Liver (tissue), 9 donors: ENCODE measurements around the gene SLC9C1. TPM values are rescaled to one million over a fixed set of nuclear protein-coding genes. Genes with fewer than 3 reads are reported as not detected.

Source experiments
- DNase-seq: peaks from one replicate; pipeline ENCODE4 v3.0.0-alpha.2; 2017; ENCODE audit warnings: low spot score
- H3K27ac ChIP-seq, 2 donors: one replicate each; pipeline ENCODE4 v1.7.0; 2013; ENCODE audit warnings: inconsistent platforms in 2 of 2, low read length in 2 of 2, control low read depth in 1 of 2, low read depth in 1 of 2, mild to moderate bottlenecking in 1 of 2
- H3K27me3 ChIP-seq, 4 donors: one replicate each; pipeline versions ENCODE4 v1.6.1 to v1.7.0; 2013; ENCODE audit warnings: low read length in 3 of 4, inconsistent platforms in 1 of 4, mild to moderate bottlenecking in 1 of 4, moderate library complexity in 1 of 4; ENCODE audit not compliant: control insufficient read depth in 4 of 4, insufficient read depth in 4 of 4
- H3K36me3 ChIP-seq, 4 donors: one replicate each; pipeline versions ENCODE4 v1.6.1 to v1.7.0; 2013; ENCODE audit warnings: low read length in 3 of 4, mild to moderate bottlenecking in 3 of 4, low read depth in 1 of 4, moderate library complexity in 1 of 4; ENCODE audit not compliant: control insufficient read depth in 4 of 4, insufficient read depth in 3 of 4
- H3K4me1 ChIP-seq, 4 donors: one replicate each; pipeline versions ENCODE4 v1.6.1 to v1.7.0; 2013; ENCODE audit warnings: low read length in 3 of 4, mild to moderate bottlenecking in 3 of 4, moderate library complexity in 1 of 4; ENCODE audit not compliant: control insufficient read depth in 4 of 4, insufficient read depth in 4 of 4
- H3K4me3 ChIP-seq, 3 donors: one replicate each; pipeline versions ENCODE4 v1.6.1 to v1.7.0; 2013; ENCODE audit warnings: low read length in 3 of 3, control low read depth in 1 of 3, low read depth in 1 of 3, mild to moderate bottlenecking in 1 of 3
- H3K9ac ChIP-seq, 2 donors: one replicate each; pipeline ENCODE4 v1.7.0; 2013; ENCODE audit warnings: low read length in 2 of 2, mild to moderate bottlenecking in 2 of 2, moderate library complexity in 2 of 2, control low read depth in 1 of 2, low read depth in 1 of 2
- H3K9me3 ChIP-seq, 4 donors: one replicate each; pipeline versions ENCODE4 v1.6.1 to v1.7.0; 2013; ENCODE audit warnings: low read length in 3 of 4; ENCODE audit not compliant: control insufficient read depth in 4 of 4
- ATF3 ChIP-seq: IDR thresholded peaks from 2 replicates; pipeline ENCODE4 v1.6.1; 2016; ENCODE audit warnings: antibody characterized with exemption
- EGR1 ChIP-seq, 2 donors: IDR thresholded peaks; 2 replicates each; pipeline ENCODE4 v1.6.1; 2016 to 2018; ENCODE audit warnings: antibody characterized with exemption in 2 of 2, low read depth in 2 of 2
- HNF4A ChIP-seq, 2 donors: conservative IDR thresholded peaks; 2 replicates each; pipeline ENCODE4 v1.6.1; 2016; ENCODE audit warnings: antibody characterized with exemption in 2 of 2, mild to moderate bottlenecking in 2 of 2
- HNF4G ChIP-seq: IDR thresholded peaks from 2 replicates; pipeline ENCODE4 v1.6.1; 2016; ENCODE audit warnings: antibody characterized with exemption
- MAX ChIP-seq: IDR thresholded peaks from 2 replicates; pipeline ENCODE4 v1.6.1; 2016; ENCODE audit warnings: antibody characterized with exemption
- NR2F2 ChIP-seq: IDR thresholded peaks from 2 replicates; pipeline ENCODE4 v1.6.1; 2016; ENCODE audit warnings: antibody characterized with exemption
- REST ChIP-seq: IDR thresholded peaks from 2 replicates; pipeline ENCODE4 v1.6.1; 2016; ENCODE audit warnings: antibody characterized with exemption, mild to moderate bottlenecking
- RXRA ChIP-seq, 2 donors: IDR thresholded peaks; 2 replicates each; pipeline ENCODE4 v1.6.1; 2017 to 2018; ENCODE audit warnings: antibody characterized with exemption in 2 of 2, mild to moderate bottlenecking in 1 of 2
- SP1 ChIP-seq: IDR thresholded peaks from 2 replicates; pipeline ENCODE4 v1.6.1; 2018; ENCODE audit warnings: antibody characterized with exemption, mild to moderate bottlenecking
- TAF1 ChIP-seq: conservative IDR thresholded peaks from 2 replicates; pipeline ENCODE4 v1.6.1; 2016; ENCODE audit warnings: antibody characterized with exemption, mild to moderate bottlenecking
- YY1 ChIP-seq: IDR thresholded peaks from 2 replicates; pipeline ENCODE4 v1.6.1; 2016; ENCODE audit warnings: antibody characterized with exemption, mild to moderate bottlenecking
- ZBTB33 ChIP-seq: IDR thresholded peaks from 2 replicates; pipeline ENCODE4 v1.6.1; 2016; ENCODE audit warnings: antibody characterized with exemption
- WGBS: extraction: QIAGEN DNeasy Blood & Tissue Kit; methylation state at CpG from one replicate; pipeline ENCODE4 v1.1.7; 2013; 5-methylcytosine and 5-hydroxymethylcytosine counted together
- polyA plus RNA-seq, 2 donors: library from polyadenylated mRNA; stranded (reverse) in 1 of 2; unstranded in 1 of 2; fragments of 200-250 nt in 1 of 2; fragments of >200 nt in 1 of 2; fragmentation: Nextera tagmentation in 1 of 2; extraction: Ambion mirVana in 1 of 2; gene quantifications; one replicate each; pipeline versions ENCODE4 v1.2.1 to v1.2.3, GENCODE V29; 2013 to 2015
- total RNA-seq, 2 donors: library from RNA; depleted of rRNA; stranded (reverse); fragments of >200 nt; gene quantifications; one replicate each; pipeline ENCODE4 v1.2.3, GENCODE V29; 2014
- TF ChIP-seq, protein P1 (sequence below): fragments of 150-350 bp; IDR thresholded peaks from 2 replicates; pipeline ENCODE4 v1.5.1; 2017; ENCODE audit warnings: improper control_type of control experiment, low read depth, low read length; ENCODE audit not compliant: missing input control
- donor health status: healthy.
- donor health status: healthy.
- donor health status: healthy.
- donor health status: healthy.
- donor health status: healthy.

SLC9C1 gene
- total and polyA plus RNA-seq, 4 donors, result 0.28 TPM; not detected in 3

DNA sequence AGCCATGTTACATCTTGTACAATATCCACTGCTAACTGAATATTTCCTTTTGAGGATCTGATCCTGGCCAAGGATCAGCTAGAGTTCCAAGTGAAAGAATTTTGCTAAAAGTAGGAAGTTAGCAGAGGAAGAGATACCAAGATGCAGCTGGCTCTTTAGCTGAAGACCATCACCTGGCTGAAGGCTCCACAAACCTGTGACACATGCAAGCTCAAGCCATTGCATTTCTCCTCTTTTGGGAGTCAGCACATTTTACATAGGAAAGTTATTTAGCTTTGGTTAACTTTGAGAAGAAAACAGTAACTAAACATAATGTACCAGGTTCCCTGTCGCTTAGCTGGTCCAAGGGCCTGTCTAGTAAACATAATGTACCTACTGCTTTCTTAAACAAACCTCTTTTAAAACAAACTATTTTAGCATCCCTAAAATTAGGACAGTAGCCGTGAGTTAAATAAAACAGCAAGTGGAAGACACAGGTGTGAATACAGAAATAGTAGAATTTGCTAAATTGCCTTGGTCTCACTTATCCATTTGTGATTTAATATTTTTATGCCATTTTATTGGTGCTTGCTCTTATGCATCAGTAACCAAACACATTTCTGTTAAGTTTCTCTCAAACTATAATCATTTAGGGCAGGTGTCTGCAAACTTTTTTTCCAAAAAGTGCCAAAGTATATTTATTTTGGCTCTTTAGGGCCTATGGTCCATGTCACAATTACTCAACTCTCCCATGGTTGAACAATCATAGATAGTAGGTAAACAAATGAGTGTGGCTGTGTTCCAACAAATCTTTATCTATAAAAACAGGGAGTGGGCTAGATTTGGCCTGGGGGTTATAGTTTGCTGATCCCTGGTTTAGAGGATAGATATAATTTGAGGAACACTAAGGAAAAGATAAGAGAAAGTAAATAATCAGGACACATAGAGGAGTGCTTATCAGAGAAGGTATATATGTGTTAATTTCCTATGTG is 172.2 kb downstream of the SLC9C1 start:
- TF ChIP-seq, protein P1, sequence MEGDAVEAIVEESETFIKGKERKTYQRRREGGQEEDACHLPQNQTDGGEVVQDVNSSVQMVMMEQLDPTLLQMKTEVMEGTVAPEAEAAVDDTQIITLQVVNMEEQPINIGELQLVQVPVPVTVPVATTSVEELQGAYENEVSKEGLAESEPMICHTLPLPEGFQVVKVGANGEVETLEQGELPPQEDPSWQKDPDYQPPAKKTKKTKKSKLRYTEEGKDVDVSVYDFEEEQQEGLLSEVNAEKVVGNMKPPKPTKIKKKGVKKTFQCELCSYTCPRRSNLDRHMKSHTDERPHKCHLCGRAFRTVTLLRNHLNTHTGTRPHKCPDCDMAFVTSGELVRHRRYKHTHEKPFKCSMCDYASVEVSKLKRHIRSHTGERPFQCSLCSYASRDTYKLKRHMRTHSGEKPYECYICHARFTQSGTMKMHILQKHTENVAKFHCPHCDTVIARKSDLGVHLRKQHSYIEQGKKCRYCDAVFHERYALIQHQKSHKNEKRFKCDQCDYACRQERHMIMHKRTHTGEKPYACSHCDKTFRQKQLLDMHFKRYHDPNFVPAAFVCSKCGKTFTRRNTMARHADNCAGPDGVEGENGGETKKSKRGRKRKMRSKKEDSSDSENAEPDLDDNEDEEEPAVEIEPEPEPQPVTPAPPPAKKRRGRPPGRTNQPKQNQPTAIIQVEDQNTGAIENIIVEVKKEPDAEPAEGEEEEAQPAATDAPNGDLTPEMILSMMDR, result no peak
- TF ChIP-seq REST (no peak), YY1 (no peak), ZBTB33 (no peak), MAX (no peak), NR2F2 (no peak), SP1 (no peak), TAF1 (no peak), HNF4G (no peak), EGR1 (IDR thresholded peaks at IDR 0.05; ENCODE audit: low read depth in 2 of 2) (no peak)
- WGBS, result 89% methylated on average over 2 of the region's 2 CpGs
- no peak overlapping the region for H3K27ac ChIP-seq
- H3K4me1 ChIP-seq, result peaks cover 0 to 5% (median 0%) of the 10 kb centered on the region in 4 donors
- no peak for DNase-seq
- H3K27me3 ChIP-seq, result peaks cover 0 to 5% (median 0%) of the 10 kb centered on the region in 4 donors
- no peak overlapping the region for H3K4me3 ChIP-seq
- H3K36me3 ChIP-seq, result no peaks in the 10 kb centered on the region
- no peaks in the 10 kb centered on the region for H3K9me3 ChIP-seq
- H3K9ac ChIP-seq, result no peak overlapping the region

GRCh38 chr3:112119962-112120836 is 173.8 kb downstream of the SLC9C1 start:
- no peak overlapping the region for H3K9ac ChIP-seq
- DNase-seq, result no peak
- H3K4me3 ChIP-seq, result no peak overlapping the region
- H3K4me1 ChIP-seq, result peaks cover 0 to 8% (median 0%) of the 10 kb centered on the region in 4 donors
- WGBS, result 74% methylated on average over 9 of the region's 9 CpGs
- H3K27ac ChIP-seq, result no peak overlapping the region
- H3K27me3 ChIP-seq, result peaks cover 0 to 5% (median 0%) of the 10 kb centered on the region in 4 donors
- no peaks in the 10 kb centered on the region for H3K9me3 ChIP-seq
- TF ChIP-seq HNF4A (conservative IDR thresholded peaks at IDR 0.05) (no peak), NR2F2 (no peak), EGR1 (IDR thresholded peaks at IDR 0.05; ENCODE audit: low read depth in 2 of 2) (no peak), ATF3 (no peak), YY1 (no peak), RXRA (IDR thresholded peaks at IDR 0.05) (no peak), MAX (no peak), ZBTB33 (no peak), SP1 (no peak)
- TF ChIP-seq, protein P1, result no peak
- no peaks in the 10 kb centered on the region for H3K36me3 ChIP-seq
